ENCODE results near the gene OTOG.
"Not testable (repeated sequence)": the region's sequence is repeated elsewhere in the genome, so short reads cannot be mapped to it uniquely, and the experiment has no call there.

- not testable (repeated sequence) for TF ChIP-seq POLR2A (IDR thresholded peaks at IDR 0.05)
- TF ChIP-seq, protein P1, sequence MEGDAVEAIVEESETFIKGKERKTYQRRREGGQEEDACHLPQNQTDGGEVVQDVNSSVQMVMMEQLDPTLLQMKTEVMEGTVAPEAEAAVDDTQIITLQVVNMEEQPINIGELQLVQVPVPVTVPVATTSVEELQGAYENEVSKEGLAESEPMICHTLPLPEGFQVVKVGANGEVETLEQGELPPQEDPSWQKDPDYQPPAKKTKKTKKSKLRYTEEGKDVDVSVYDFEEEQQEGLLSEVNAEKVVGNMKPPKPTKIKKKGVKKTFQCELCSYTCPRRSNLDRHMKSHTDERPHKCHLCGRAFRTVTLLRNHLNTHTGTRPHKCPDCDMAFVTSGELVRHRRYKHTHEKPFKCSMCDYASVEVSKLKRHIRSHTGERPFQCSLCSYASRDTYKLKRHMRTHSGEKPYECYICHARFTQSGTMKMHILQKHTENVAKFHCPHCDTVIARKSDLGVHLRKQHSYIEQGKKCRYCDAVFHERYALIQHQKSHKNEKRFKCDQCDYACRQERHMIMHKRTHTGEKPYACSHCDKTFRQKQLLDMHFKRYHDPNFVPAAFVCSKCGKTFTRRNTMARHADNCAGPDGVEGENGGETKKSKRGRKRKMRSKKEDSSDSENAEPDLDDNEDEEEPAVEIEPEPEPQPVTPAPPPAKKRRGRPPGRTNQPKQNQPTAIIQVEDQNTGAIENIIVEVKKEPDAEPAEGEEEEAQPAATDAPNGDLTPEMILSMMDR (IDR thresholded peaks at IDR 0.05), result not testable (repeated sequence)
Observed at GRCh38 chr11:17622711-17623110, 75.7 kb downstream of the OTOG start.

Data from Peyer's patch (tissue), 4 donors.